Parathyroid adenoma (tissue), 2 donors: Measurements from ENCODE around the gene SYT5.

Experiments used
- H2AFZ ChIP-seq: fragments of 300-600 bp; sonication (generic); one replicate; pipeline ENCODE4 v1.7.0; 2017; ENCODE audit warnings: antibody characterized with exemption, mild to moderate bottlenecking
- H3K27ac ChIP-seq: fragments of 300-600 bp; sonication (generic); one replicate; pipeline ENCODE4 v1.7.0; 2017
- H3K27me3 ChIP-seq: fragments of 300-600 bp; sonication (generic); one replicate; pipeline ENCODE4 v1.7.0; 2017; ENCODE audit warnings: low read length; ENCODE audit not compliant: control insufficient read depth, insufficient read depth
- H3K36me3 ChIP-seq: fragments of 300-600 bp; sonication (generic); one replicate; pipeline ENCODE4 v1.7.0; 2017; ENCODE audit warnings: low read length; ENCODE audit not compliant: control insufficient read depth, insufficient read depth
- H3K4me1 ChIP-seq: fragments of 300-600 bp; sonication (generic); one replicate; pipeline ENCODE4 v1.7.0; 2017; ENCODE audit warnings: control low read depth
- H3K4me2 ChIP-seq: fragments of 300-600 bp; sonication (generic); one replicate; pipeline ENCODE4 v1.7.0; 2017; ENCODE audit warnings: low read length
- H3K4me3 ChIP-seq: fragments of 300-600 bp; sonication (generic); one replicate; pipeline ENCODE4 v1.7.0; 2017; ENCODE audit warnings: low read depth, low read length
- H3K79me2 ChIP-seq: fragments of 300-600 bp; sonication (generic); one replicate; pipeline ENCODE4 v1.7.0; 2017; ENCODE audit warnings: control low read depth
- H3K9ac ChIP-seq: fragments of 300-600 bp; sonication (generic); one replicate; pipeline ENCODE4 v1.7.0; 2017; ENCODE audit warnings: mild to moderate bottlenecking
- H3K9me3 ChIP-seq: fragments of 300-600 bp; sonication (generic); one replicate; pipeline ENCODE4 v1.7.0; 2017; ENCODE audit warnings: low read length; ENCODE audit not compliant: control insufficient read depth
- TF ChIP-seq, protein P1 (sequence below): fragments of 300-600 bp; sonication (generic); IDR thresholded peaks from one replicate; pipeline ENCODE4 v1.7.0; 2017; ENCODE audit warnings: antibody characterized with exemption, mild to moderate bottlenecking
- donor health status: primary hyperparathyroidism.

The SYT5 gene

DNA sequence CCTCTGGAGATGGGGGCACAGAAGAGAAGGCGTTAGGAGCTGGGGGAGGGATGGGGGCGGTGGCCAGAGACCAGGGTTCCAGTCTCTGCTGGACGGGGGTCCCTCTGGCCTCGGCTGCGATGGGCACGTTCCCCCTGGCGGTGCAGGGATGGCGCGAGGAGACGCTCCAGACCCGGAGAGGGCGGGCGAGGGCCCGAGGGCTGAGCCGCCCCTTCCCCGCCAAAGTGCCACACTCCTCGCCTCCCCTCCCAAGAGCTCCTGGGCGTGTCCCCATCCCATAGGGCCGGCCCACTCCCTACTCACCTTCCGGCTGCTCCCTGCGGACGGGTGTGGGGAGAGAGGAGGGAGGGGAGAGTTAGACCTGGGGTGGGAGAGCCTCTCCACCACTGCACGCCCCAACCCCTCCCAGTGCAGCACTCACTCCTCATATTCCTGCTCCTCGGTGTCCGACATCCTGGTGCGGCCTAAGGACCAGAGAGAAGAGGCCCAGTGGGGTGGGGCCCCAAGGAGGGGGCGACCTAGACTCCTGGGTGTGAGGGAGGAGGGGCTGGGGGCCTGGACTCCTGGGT, 33.3 kb downstream of the SYT5 start:
- no peaks in the 10 kb centered on the region for H3K36me3 ChIP-seq
- peak overlapping the region; percentile 34 for H3K4me3 ChIP-seq
- H3K27me3 ChIP-seq, result no peaks in the 10 kb centered on the region
- no peaks in the 10 kb centered on the region for H3K4me1 ChIP-seq
- no peak overlapping the region for H3K9ac ChIP-seq
- H3K9me3 ChIP-seq, result no peaks in the 10 kb centered on the region
- TF ChIP-seq, protein P1, sequence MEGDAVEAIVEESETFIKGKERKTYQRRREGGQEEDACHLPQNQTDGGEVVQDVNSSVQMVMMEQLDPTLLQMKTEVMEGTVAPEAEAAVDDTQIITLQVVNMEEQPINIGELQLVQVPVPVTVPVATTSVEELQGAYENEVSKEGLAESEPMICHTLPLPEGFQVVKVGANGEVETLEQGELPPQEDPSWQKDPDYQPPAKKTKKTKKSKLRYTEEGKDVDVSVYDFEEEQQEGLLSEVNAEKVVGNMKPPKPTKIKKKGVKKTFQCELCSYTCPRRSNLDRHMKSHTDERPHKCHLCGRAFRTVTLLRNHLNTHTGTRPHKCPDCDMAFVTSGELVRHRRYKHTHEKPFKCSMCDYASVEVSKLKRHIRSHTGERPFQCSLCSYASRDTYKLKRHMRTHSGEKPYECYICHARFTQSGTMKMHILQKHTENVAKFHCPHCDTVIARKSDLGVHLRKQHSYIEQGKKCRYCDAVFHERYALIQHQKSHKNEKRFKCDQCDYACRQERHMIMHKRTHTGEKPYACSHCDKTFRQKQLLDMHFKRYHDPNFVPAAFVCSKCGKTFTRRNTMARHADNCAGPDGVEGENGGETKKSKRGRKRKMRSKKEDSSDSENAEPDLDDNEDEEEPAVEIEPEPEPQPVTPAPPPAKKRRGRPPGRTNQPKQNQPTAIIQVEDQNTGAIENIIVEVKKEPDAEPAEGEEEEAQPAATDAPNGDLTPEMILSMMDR, result no peak
- no peak overlapping the region for H3K27ac ChIP-seq
- H3K79me2 ChIP-seq, result no peaks in the 10 kb centered on the region
- no peak overlapping the region for H2AFZ ChIP-seq
- peak overlapping the region; percentile 62 for H3K4me2 ChIP-seq

DNA sequence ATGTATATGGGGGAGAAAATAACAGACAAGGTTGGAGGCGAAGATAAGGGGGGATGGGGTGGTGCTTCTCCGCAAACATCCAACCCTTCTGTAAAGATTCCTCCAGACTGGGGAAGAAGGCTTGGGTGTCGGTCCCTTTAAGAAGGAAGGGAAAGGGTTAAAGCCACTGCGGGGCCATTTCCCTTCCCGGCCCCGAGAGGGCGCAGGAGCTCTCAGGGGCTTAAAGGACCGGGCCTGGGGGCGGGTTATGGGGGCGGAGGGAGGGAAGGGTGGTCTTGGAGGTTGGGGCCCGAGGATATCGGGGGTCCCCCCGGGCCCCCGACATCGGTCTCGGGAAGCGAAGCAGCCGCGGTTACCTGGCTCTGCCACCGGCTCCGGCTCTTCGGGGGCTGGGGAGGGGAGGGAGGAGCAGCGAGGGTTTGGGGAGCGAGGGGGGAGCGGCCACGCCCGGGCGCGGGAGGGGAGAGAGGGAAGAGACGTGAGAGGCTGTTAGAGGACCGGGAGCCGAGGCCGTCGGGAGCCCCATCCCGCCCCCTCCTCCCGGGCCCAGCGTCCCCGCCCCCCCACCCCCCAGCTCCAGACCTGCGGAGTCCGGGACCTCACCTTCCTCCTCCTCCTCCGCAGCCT, 33.9 kb downstream of the SYT5 start:
- no peaks in the 10 kb centered on the region for H3K9me3 ChIP-seq
- H3K4me1 ChIP-seq, result no peaks in the 10 kb centered on the region
- no peaks in the 10 kb centered on the region for H3K27me3 ChIP-seq
- H2AFZ ChIP-seq, result no peak overlapping the region
- peak overlapping the region; percentile 34 for H3K4me3 ChIP-seq
- peak overlapping the region; percentile 62 for H3K4me2 ChIP-seq
- H3K9ac ChIP-seq, result no peak overlapping the region
- no peaks in the 10 kb centered on the region for H3K36me3 ChIP-seq
- TF ChIP-seq, protein P1, result peak; percentile 21
- H3K79me2 ChIP-seq, result no peaks in the 10 kb centered on the region
- H3K27ac ChIP-seq, result no peak overlapping the region

- no peaks in the 10 kb centered on the region for H3K27me3 ChIP-seq
- no peak overlapping the region for H3K27ac ChIP-seq
- no peaks in the 10 kb centered on the region for H3K36me3 ChIP-seq
- H3K79me2 ChIP-seq, result no peaks in the 10 kb centered on the region
- no peak overlapping the region for H3K4me3 ChIP-seq
- H3K4me2 ChIP-seq, result no peak overlapping the region
- H2AFZ ChIP-seq, result no peak overlapping the region
- no peak overlapping the region for H3K9ac ChIP-seq
- H3K4me1 ChIP-seq, result no peaks in the 10 kb centered on the region
- no peaks in the 10 kb centered on the region for H3K9me3 ChIP-seq
- TF ChIP-seq, protein P1, result no peak
Measured at GRCh38 chr19:55145232-55145631, 34.9 kb downstream of the SYT5 start.

- H3K4me3 ChIP-seq, result no peak overlapping the region
- no peaks in the 10 kb centered on the region for H3K79me2 ChIP-seq
- no peak overlapping the region for H3K27ac ChIP-seq
- no peaks in the 10 kb centered on the region for H3K4me1 ChIP-seq
- H2AFZ ChIP-seq, result no peak overlapping the region
- no peaks in the 10 kb centered on the region for H3K9me3 ChIP-seq
- no peak overlapping the region for H3K9ac ChIP-seq
- H3K27me3 ChIP-seq, result no peaks in the 10 kb centered on the region
- no peak overlapping the region for H3K4me2 ChIP-seq
- TF ChIP-seq, protein P1, result no peak
- no peaks in the 10 kb centered on the region for H3K36me3 ChIP-seq
Measured at GRCh38 chr19:55141696-55142095, 38.4 kb downstream of the SYT5 start.

GRCh38 chr19:55137915-55138314, 42.2 kb downstream of the SYT5 start:
- H3K4me2 ChIP-seq, result no peak overlapping the region

More at GRCh38 chr19:55137915-55138314, 42.2 kb downstream of the SYT5 start:
- Histone ChIP-seq H3K9me3 (no peaks in the 10 kb centered on the region), H3K4me1 (no peaks in the 10 kb centered on the region), H3K27me3 (no peaks in the 10 kb centered on the region), H3K36me3 (no peaks in the 10 kb centered on the region), H3K27ac (no peak overlapping the region), H3K9ac (no peak overlapping the region), H3K4me3 (no peak overlapping the region), H2AFZ (no peak overlapping the region), H3K79me2 (no peaks in the 10 kb centered on the region)
- TF ChIP-seq, protein P1, result no peak
